GM21576 (cell line): ENCODE data around the gene NINJ1.

ENCODE experiments used
- ATAC-seq: cut with Tn5 transposase; IDR thresholded peaks from one replicate; pipeline ENCODE4 v1.9.1; 2021; ENCODE audit warnings: mild to moderate bottlenecking, moderate library complexity; ENCODE audit not compliant: unreplicated experiment

The NINJ1 gene

DNA sequence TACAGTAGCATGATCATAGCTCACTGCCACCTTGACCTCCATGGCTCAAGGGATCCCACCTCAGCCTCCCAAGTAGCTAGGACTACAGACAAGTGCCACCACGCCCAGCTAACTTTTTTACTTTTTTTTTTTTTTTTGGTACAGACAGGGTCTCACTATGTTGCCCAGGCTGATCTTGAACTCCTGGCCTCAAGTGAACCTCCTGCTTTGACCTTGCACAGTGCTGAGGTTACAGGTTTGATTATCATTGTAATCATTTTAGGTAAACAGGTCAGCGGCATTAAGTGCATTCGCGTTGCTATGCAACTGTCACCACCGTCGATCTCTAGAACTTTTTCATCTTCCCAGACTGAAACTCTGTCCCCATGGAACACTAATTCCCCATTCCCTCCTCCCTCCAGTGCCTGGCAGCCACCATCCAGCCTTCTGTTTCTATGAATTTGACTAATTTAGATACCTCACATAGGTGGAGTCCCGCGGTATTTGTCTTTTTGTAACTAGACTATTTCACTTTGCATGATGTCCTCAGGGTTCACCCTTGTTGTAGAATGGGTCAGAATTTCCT lies 43.9 kb downstream of the NINJ1 start:
- ATAC-seq = no peak

DNA sequence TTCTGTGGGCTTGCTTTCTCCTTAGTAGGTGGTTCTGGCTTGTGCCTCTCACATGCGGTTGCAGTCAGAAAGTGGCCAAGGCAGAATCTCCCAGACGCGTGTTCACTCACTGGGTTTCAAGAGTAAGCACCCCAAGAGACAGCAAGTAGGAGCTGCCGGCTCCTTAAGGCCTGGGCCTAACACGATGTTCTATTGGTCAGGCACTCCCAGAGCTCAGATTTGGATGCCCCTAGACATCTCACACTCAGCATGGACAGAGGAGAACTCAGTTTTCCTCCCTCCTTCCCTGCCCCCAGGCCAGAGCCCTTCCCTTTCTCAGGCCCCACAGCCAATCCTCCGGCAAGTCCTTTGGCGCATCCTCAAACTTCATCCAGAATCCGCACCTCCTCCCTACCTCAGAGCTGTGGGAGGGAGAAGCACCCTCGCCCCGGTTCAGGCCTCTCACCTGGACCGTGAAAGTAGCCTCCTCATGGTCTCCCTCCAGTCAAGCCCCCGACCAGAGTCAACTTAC lies 44.5 kb downstream of the NINJ1 start:
- no peak for ATAC-seq

DNA sequence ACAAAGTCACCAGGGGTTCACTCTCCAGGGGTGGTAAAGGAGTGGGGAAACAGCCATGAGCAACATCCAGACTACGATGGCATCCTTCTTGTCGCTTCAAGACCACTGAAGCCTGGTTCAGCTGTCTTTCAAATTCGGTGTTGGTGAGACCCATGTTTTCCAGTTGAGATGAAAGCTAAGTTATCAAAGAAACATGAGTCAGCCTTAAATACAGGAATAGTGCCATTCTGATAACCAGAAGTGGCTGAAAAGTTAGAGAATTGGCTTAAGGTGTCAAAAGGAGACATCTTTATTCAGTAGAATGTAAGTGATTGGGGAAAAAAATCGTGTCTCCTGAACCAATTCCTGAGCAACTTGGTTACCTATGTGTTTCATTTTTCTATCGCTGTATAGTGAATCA lies 45.0 kb downstream of the NINJ1 start:
- ATAC-seq = no peak

DNA sequence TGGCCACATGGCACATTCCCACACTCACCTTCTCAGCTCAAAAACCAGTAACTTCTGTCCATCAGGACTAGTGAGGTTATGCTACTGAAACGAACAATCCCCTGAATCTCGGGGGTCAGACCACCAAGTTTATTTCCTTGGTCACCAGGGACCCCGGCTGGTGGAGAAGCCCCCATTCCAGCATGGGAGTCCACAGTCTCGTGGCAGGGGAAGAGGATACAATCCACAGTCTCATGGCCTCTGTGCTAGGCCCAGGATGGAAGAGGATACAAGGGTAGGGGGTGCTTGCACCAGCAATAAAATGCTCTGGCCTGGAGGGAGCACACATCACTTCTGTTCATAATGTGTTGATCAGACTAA lies 45.4 kb downstream of the NINJ1 start:
- no peak for ATAC-seq

DNA sequence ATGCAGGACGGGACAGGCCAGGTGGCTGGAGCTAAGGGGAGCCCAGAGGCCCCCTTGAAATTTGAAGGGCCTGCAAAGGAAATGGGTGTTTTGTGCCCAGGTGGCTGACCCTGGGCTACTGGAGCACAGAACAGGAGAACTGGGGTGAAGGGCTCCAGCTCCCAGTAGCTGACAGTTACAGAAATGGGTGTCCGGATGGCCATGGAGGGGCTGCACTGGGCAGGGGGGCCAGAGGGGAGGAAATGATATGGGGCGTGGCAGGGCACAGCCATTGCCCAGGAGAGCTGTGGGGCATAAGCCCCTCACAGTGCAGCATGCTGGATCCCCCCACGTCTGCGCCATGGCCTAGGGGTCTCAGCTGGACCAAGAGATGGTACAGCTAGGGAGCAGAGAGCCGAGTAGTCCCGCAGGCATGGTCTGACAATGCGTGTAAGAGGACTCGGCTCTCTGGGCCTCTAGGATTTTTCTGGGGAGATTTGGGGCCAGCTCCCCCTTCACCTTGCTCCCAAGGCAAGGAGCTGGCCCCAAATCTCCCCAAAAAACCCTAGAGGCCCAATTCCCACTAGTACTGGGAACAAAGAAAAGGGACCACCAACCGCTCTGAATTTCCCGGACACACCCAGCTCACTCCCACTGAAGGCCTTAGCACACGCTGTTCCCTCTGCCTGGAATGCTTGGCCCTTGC lies 45.9 kb downstream of the NINJ1 start:
- no peak for ATAC-seq

DNA sequence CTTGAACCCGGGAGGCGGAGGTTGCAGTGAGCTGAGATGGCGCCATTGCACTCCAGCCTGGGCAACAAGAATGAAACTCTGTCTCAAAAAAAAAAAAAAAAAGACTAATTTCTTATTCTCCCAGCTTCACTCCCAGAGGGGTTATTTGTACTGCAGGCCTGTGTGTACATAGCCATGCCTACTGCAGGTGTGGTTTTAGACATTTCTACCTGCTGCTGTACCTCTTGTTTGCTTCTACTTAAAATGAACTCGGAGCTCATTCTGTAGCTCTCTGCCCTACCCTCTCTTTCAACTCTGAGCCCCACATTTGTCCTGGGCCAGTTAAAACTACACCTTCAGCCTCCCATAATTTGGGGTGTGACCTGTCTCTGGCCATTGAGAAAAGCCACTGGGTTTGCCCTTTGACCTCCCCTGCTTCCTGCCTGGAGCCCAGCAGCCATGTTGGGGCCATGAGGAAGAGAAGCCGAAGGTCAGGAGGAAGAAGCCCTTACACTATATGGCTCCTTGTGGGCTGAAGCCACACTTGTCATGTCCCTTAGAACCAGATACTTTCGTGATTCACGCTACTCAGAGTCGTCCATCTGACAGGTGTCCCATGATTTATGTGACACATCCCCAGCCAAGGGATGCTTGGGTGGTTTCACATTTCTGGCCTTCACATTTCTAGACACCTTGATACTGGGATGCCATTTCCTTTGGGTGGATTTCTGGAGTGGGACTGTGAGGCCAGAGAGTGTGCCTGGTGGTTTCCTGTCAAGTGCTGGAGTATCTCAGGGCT lies 47.4 kb downstream of the NINJ1 start:
- ATAC-seq = no peak

DNA sequence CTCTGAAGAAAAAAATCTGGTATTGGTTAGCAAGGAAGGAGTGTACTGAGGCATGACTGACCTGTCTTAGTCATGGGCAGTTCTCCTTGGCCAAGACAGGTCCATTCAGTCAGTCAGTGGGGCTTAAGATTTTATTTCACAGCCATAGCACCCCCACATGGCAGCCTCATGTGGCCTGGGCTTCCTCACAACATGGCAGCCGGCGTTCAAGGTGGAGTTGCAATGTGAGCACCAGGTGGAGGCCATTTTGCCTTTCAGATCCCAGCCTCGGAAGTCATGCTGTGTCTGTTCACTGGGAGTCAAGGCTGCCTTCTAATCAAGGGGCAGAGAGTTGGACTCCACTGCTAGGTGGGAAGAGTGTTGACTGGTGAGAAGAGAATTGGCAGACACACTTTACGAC lies 48.4 kb downstream of the NINJ1 start:
- no peak for ATAC-seq

DNA sequence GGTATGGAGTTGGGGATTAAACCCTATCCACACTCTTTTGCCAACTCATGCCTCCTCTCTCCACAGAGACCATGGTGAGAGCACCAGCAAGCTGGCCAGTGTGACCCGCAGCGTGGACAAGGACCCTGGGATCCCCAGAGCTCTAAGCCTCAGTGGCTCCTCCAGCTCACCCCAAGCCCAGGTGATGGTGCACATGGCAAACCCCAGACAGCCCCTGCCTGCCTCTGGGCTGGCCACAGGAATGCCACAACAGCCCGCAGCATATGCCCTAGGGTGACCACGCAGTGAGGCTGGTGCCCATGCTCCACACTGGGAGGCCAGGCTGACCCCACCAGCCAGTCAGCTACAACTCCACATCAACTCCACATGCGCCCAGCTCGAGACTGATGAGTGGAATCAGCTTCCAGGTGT lies 49.6 kb downstream of the NINJ1 start:
- no peak for ATAC-seq

DNA sequence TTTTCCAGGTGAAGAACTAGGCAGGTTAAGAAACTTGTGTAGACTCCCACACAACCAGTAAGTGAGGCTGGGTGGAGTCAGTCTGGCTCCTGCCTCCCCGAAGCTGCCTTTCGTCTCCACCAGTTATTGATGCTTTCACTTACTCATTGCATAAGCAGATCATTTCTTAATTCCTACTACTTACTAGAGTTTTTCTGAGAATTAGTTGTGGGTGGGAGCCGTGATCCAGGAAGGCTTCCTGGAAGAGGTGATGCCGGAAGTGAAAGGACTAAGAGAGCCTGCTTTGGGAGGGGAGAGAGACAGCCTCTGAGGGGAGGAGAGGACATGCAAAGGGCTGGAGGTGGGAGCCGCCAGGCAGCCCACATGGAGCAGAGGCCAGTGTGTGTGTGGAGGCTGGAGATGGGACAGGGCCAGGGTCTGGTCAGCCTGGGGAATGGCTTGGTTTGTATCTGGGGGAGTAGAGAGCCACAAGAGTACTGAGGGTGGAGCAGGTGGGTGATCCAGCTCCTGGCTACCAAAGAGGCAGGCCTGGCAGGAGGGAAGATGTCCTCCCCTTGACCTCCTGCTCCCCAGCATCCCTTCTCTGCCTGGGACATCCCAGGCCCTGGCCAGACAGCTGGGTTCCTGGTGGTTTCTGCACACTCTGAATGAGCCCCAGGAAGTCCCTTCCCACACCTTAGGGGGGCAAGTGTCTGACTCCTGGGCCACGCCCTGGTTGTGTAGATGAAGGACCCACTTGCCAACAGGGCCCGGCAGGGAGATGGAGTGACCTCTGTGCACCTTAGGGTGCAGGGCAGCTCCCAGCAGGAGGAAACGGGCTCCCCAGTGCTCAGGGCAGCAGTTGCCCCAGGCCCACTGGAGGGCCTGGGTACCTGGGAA lies 50.2 kb downstream of the NINJ1 start:
- ATAC-seq = no peak

DNA sequence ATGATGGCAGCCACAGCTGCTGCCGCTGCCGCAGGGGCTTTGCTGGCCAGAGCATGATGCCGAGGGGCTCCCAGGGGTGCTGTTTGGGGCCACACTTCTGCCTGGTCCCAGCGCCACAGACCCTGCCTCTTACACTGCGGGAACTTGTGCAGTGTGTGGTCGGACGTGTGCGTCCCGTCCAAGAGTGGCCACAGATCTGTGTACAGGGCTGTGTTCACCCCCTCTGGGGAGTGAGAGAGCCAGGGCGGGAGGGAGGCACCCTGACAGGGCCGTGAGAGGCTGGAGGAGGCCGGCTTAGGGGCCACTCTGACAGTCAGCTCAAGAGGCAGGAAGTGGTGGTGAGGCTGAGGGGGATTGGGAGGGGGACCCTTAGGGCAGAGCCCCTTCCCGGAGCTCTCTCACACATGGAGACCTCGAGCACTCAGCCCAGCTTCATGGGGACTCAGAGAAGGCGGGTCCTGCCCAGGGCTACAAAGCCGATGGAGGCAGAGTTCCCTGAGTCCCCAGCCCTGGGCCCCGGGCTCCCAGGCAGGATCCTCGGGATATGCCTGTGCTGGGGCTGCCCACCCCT lies 51.1 kb downstream of the NINJ1 start:
- no peak for ATAC-seq

DNA sequence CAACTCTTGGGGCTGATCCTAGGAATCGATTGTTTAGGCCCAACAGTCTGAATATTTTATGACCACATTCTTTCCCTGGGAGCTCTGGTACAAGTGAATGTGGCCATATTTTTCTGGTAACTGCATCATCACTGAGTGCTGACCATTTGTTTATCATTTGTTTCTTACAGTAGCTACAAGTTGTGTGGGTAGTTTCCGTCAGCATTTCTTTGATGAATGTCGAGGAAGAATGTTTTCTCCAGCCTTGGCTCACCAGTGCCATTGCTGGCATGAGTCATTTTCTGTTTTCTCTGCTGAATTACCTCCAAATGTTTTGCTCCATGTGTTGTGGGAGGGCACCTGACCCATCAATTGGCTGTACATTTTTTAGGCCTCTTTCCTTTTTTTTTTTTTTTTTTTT lies 52.1 kb downstream of the NINJ1 start:
- ATAC-seq = no peak

DNA sequence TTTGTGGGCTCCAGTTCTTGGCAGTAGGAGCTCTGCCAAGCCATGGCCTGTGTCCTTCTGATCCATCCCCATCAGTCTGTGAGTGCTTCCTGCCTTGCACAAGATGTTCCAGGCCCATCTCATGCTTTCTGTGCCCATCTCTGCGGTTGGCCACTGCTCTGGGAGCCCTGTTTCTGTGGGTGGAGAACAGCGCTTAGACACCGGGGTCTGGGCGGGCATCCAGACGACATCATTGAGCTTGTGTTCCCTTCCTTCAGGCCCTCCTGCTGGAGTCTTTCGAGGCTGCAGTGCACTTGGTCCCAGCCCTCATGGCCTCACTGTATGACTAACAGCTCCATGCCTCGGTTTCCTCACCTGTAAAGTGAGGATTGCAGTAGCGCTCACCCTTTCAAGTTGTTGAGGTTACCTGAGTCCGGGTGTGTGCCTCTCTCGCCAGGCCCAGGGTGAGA lies 52.9 kb downstream of the NINJ1 start:
- no peak for ATAC-seq

DNA sequence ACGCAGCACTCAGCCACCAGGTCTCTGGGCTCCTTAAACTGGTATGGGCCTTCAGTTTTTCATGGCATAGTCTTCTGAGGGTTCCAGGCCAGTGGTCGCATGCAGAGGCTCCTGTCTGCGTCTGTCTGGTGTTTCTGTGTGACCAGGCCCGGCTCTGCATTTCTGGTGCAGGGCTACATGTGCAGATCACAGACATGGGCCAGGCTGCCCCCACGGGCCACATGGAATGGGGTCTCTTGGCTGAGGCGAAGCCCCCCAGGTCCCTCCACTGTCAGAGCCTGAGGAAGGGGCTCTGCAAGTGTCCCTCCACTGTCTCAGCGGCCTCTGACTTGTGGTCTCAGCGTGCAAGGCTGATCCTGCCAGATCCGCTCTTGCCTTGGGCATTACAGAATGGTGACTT lies 53.6 kb downstream of the NINJ1 start:
- ATAC-seq = no peak

DNA sequence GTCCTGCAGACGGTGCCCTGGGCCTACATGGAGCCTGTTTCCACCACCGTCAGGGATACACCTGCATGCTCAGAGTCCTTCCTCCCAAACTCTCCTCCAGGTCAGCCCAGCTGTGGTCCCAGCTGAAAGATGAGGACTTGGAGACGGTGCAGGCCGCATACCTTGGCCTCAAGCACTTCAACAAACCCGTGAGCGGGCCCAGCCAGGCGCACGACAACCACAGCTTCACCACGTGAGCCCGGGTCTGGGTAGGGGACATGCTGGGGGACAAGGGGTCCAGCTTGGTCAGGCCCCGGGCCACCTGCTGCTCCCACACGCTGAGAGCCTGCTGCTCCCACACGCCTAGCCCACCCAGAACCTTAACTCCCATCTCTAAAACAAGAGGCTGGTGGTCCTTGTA lies 54.7 kb downstream of the NINJ1 start:
- ATAC-seq = no peak

DNA sequence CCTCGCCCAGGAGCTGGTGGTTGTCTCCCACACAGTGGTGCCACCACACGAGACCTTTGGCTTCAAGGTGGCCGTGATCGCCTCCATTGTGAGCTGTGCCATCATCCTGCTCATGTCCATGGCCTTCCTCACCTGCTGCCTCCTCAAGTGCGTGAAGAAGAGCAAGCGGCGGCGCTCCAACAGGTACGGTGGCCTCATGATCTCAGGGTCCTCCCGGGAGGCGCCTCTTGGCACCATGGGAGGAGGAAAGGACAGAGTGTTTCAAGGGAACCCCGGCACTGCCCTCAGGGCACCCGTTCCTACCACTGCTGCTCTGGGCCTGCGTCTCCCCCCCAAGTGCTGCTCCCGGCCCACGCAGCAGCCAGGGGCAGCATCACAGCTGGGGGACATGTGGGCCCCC lies 56.2 kb downstream of the NINJ1 start:
- ATAC-seq = no peak

DNA sequence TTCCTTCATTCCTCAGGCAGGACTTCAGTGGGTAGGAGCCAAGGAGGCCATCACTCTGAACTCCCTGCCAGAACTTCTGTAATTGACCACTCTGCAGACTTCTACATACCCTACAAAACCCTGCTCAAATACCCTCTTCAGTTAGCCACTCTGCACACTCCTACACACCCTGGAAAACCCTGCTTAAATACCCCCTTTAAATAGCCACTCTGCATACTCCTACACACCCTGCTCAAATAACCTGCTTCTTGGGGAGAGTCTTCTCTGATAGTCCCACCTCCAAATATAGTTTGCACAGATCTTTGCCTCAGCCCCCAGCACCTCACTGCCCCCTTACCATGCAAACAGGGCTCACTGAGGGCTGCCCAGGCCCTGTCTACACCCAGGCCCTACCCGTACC lies 56.7 kb downstream of the NINJ1 start:
- no peak for ATAC-seq

DNA sequence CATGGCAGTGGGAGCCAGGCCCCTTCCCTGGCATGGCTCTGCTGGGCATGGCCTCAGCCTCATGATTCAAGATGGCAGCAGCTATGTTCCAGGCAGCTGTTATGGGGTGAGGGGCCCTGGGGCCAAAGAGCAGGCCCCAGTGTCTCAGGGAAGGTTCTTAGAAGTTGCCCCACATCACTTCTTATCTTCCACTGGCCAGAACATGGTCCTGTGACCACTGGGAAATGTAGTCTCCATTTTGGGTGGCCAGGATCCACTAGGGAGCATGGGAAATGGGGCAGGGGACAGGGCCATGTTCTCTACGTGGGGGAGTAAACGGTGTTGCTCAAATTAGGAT lies 57.3 kb downstream of the NINJ1 start:
- no peak for ATAC-seq

DNA sequence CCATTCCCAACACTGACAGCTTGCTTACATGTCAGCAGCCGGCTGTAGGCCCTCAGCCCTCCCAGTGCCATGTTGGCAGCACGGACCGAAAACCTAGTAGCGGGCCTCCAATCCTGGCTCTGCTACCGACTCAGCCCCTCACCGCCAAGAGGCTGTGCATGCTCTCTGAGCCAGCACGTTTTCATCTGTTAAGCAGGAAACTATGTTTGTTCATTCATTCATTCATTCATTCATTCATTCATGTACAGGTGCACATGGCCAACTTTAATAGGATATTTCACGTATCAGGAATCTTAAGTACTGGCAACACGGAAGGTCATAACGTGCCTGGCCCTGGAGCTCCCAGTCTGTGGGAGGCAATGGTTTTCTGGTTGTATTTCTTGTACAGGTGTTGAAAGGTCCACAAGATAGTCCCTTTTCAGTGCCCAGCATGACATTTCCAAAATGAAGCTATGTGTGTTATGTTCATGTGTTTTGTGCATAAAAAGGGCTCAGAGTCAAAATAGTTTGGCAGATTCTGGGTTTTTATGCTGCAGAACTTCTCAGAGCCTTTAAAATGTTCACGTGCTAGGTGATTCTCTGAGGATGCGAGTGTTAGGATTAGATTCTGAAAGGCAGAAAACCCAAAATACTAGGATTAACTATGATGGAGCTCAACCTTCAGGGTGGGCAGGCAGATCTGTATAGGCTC lies 57.8 kb downstream of the NINJ1 start:
- ATAC-seq = no peak

DNA sequence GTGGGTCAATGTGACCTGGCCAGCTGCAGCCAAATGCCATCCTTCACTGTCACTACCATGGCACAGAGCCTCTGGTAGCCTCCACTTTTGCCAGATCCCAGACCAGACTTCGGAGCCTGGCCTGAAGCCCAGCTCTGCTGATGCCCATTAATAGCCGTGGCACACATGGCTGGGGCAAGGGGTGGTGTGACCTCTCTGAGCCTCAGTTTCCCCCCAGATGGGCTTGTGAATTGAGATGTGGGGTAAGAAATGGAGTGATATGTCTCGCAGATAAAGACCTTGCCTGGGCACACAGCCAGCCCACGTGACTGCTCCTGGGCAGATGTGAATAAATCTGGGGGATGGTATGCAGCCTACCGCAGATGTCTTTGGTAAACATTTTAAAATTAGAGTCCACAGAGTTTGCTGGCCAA lies 61.7 kb downstream of the NINJ1 start:
- ATAC-seq = no peak
